K562 (cell line): ENCODE results near the gene ALDH6A1.

Experiments
- DPF2 ChIP-seq: fragments of 450-650 bp; IDR thresholded peaks from 2 replicates; pipeline ENCODE4 v1.6.1; 2016
- JUN ChIP-seq, 2 experiments: sonication (generic) in 1 of 2; formaldehyde crosslinking in 1 of 2; IDR thresholded peaks; 2 replicates each; pipeline versions ENCODE4 v1.6.1 to v1.8.0; 2012 to 2022; ENCODE audit warnings: borderline replicate concordance in 2 of 2, mild to moderate bottlenecking in 2 of 2, improper control_type of control experiment in 1 of 2, low read depth in 1 of 2, low read length in 1 of 2, missing genetic modification reagents in 1 of 2
- KLF6 ChIP-seq: fragments of 250-450 bp; sonication (Bioruptor Pico); IDR thresholded peaks from 2 replicates; pipeline ENCODE4 v1.4.0; 2020; ENCODE audit warnings: mild to moderate bottlenecking, moderate library complexity, borderline replicate concordance
- MAFK ChIP-seq: IDR thresholded peaks from 2 replicates; pipeline ENCODE4 v1.6.1; 2011; ENCODE audit warnings: low read length, improper control_type of control experiment
- NFIX ChIP-seq: fragments of 250-450 bp; sonication (Bioruptor Pico); IDR thresholded peaks from 2 replicates; pipeline ENCODE4 v1.4.0; 2020; ENCODE audit warnings: low read depth, mild to moderate bottlenecking, moderate library complexity
- NFRKB ChIP-seq: fragments of 450-650 bp; IDR thresholded peaks from 2 replicates; pipeline ENCODE4 v1.6.1; 2016; ENCODE audit warnings: low read depth
- ZNF561 ChIP-seq: fragments of 450-650 bp; formaldehyde crosslinking; conservative IDR thresholded peaks from 2 replicates; pipeline ENCODE4 v1.4.0; 2020; ENCODE audit warnings: mild to moderate bottlenecking, moderate library complexity
- TF ChIP-seq, protein P1 (sequence below): sonication (generic); formaldehyde crosslinking; IDR thresholded peaks from 2 replicates; pipeline ENCODE4 v1.8.0; 2022; ENCODE audit warnings: missing genetic modification reagents, mild to moderate bottlenecking, moderate library complexity, borderline replicate concordance

DNA sequence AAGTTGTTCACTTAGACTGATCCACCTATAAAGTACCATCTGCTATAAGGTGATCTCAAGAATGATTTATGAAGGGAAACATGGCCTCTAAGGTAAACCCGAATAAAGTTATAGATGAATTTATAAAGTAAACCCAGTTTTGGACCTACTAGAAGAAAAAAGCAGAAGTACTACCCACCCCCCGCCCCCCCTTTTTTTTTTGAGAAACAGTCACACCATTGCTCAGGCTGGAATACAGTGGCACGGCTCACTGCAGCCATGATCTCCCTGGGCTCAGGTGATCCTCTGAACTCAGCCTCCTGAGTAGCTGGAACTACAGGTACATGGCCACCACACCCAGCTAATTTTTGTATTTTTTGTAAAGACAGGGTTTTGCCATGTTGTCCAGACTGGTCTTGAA lies 69.1 kb downstream of the ALDH6A1 start:
- TF ChIP-seq, protein P1, sequence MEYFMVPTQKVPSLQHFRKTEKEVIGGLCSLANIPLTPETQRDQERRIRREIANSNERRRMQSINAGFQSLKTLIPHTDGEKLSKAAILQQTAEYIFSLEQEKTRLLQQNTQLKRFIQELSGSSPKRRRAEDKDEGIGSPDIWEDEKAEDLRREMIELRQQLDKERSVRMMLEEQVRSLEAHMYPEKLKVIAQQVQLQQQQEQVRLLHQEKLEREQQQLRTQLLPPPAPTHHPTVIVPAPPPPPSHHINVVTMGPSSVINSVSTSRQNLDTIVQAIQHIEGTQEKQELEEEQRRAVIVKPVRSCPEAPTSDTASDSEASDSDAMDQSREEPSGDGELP: no peak
- no peak for TF ChIP-seq NFRKB
- TF ChIP-seq ZNF561 (CRISPR knock-in tag): no peak
- no peak for TF ChIP-seq NFIX (CRISPR knock-in tag)
- TF ChIP-seq KLF6 (CRISPR knock-in tag): no peak
- TF ChIP-seq JUN (IDR thresholded peaks at IDR 0.05; ENCODE audit: borderline replicate concordance, low read depth, low read length): no peak
- no peak for TF ChIP-seq JUN (CRISPR knock-in tag; IDR thresholded peaks at IDR 0.05; ENCODE audit: borderline replicate concordance)
- TF ChIP-seq DPF2: no peak
- no peak for TF ChIP-seq MAFK
